Activated CD4-positive, alpha-beta T cell treated with anti-CD3 and anti-CD28 coated beads, Interleukin-2, amount 50 U/mL, for 24 hours (primary cell): ENCODE results near the gene CPS1.

Source experiments
- DNase-seq, 2 donors: peaks; one replicate each; pipeline ENCODE4 v3.0.0-alpha.2; 2020; ENCODE audit warnings: low read depth in 1 of 2, low spot score in 1 of 2

Gene CPS1

GRCh38 chr2:210673117-210673516 lies 116.7 kb downstream of the CPS1 start:
- no peak for DNase-seq

GRCh38 chr2:210676067-210676466 lies 119.7 kb downstream of the CPS1 start:
- DNase-seq, result no peak

GRCh38 chr2:210681491-210681890 lies 125.1 kb downstream of the CPS1 start:
- DNase-seq, result no peak

- DNase-seq, result no peak
These were observed 130.0 kb downstream of the CPS1 start for GRCh38 chr2:210686401-210686800.

- no peak for DNase-seq
These were observed 131.5 kb downstream of the CPS1 start for GRCh38 chr2:210687786-210688470.

- no peak for DNase-seq
These were observed 151.5 kb downstream of the CPS1 start for GRCh38 chr2:210707900-210708299.

- no peak for DNase-seq
These were observed 156.7 kb downstream of the CPS1 start for GRCh38 chr2:210713122-210713521.

GRCh38 chr2:210715560-210716082 lies 159.2 kb downstream of the CPS1 start:
- DNase-seq, result no peak

GRCh38 chr2:210718503-210718902 lies 162.1 kb downstream of the CPS1 start:
- no peak for DNase-seq

GRCh38 chr2:210722092-210722491 lies 165.7 kb downstream of the CPS1 start:
- DNase-seq, result no peak

GRCh38 chr2:210727549-210727948 lies 171.2 kb downstream of the CPS1 start:
- DNase-seq, result no peak
